ENCODE results near the gene RNF112. TPM values are rescaled to one million over a fixed set of nuclear protein-coding genes. Genes with fewer than 3 reads are reported as not detected.
A peak's percentile ranks its signal among the peaks of the same experiment; 100 is the strongest.

The RNF112 gene
- total RNA-seq, 1 experiment from 2014 or later, result 0.81 TPM

DNA sequence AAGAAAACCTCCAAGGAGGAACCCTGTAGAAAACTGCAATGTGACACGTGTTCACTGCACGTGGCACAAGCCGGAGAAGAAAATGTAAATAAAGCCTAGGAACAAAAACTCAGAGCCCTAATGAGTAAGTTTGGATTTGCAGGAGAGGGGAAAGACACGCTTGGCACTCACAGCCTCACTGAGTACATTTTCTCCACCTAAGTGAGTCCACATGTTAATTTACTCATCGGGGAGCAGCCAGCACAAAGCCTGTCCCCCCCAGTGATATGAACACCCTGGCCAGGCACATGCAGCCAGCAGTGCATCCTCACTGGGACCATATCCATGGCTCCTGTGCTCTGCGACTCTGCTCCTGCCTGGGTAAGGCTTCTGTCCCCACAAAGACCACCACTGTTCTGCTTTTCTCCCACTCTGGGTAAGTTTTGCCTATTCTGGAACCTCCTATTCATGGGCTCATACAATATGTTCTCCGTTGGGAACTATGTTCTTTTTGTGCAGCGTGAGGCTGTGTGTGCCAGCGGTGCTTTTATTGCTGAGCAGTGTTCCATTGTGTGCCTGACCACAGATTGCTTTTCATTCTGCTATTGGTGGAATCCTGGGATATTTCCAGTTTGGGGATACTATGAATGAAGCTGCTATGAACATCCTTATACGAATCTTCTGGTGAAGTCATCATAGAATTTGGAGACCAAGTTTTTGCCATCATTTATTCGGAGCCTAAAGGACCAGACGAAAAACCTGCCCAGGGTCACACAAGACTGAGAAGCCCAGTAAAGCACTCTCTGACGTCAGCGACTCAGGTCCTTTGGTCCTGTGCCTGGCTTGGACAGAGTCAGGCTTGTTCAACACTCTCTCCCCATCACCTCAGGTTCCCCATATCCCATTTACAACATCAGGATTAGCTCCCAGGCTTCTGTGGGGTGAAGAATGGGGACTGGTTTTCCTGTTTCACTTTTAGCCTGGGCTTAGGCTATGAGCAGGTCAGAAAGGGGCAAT, 53.3 kb downstream of the RNF112 start:
- Histone ChIP-seq H3K18ac (ENCODE audit: insufficient read length, low read depth, low read length) (no peak overlapping the region), H2BK12ac (ENCODE audit: insufficient read length, low read depth, low read length) (no peak overlapping the region), H3K4ac (ENCODE audit: low read depth, low read length) (no peak overlapping the region), H3K4me1 (ENCODE audit: insufficient read depth, low read length) (peaks cover 19% of the 10 kb centered on the region), H3K14ac (ENCODE audit: insufficient read depth, low read length) (no peak overlapping the region), H4K8ac (replicated peaks; ENCODE audit: insufficient read length, low read depth, low read length) (no peak overlapping the region), H4K20me1 (ENCODE audit: control insufficient read depth, insufficient read depth, insufficient read length) (no peaks in the 10 kb centered on the region), H4K5ac (ENCODE audit: insufficient read length, low read depth, low read length) (no peak overlapping the region), H3K4me2 (ENCODE audit: insufficient read depth, insufficient read length, low read length) (no peak overlapping the region), H4K91ac (ENCODE audit: insufficient read length, low read depth, low read length) (no peak overlapping the region), H3K9me3 (ENCODE audit: control insufficient read depth, low read depth, low read length) (no peaks in the 10 kb centered on the region), H3K23me2 (ENCODE audit: insufficient read length, low read depth, low read length, poor library complexity, severe bottlenecking) (peaks cover 3% of the 10 kb centered on the region), H3K9ac (ENCODE audit: extremely low read depth, insufficient read length, low read length) (no peak overlapping the region), H3K23ac (ENCODE audit: insufficient read length, low read depth, low read length) (no peak overlapping the region), H2BK120ac (ENCODE audit: low read depth, low read length, poor library complexity, severe bottlenecking) (no peak overlapping the region), H2AFZ (ENCODE audit: low read length) (no peak overlapping the region), H2BK15ac (ENCODE audit: low read depth, low read length) (no peak overlapping the region), H3K27me3 (ENCODE audit: insufficient read depth, low read length) (no peaks in the 10 kb centered on the region), H3K79me2 (ENCODE audit: insufficient read depth, low read length) (no peaks in the 10 kb centered on the region), H2AK5ac (ENCODE audit: insufficient read length, low read length) (no peak overlapping the region), H3K56ac (ENCODE audit: insufficient read length, low read depth, low read length) (no peak overlapping the region), H2BK5ac (ENCODE audit: insufficient read length, low read length) (no peak overlapping the region), H3T11ph (ENCODE audit: low read length) (no peak overlapping the region), H3K27ac (ENCODE audit: insufficient read length, low read depth, low read length) (no peak overlapping the region), H3K79me1 (ENCODE audit: insufficient read depth, low read depth, low read length, poor library complexity, severe bottlenecking) (no peaks in the 10 kb centered on the region), H2BK20ac (ENCODE audit: low read depth, low read length, poor library complexity, severe bottlenecking) (no peak overlapping the region)
- Mint-ChIP-seq H3K36me3 (ENCODE audit: insufficient read depth in 1 of 3, low read depth in 3 of 3) (0 out of 7 replicates have a peak, but pooled peaks cover 0 to 2% (median 0%) of the 10 kb centered on the region in 3 experiments), H3K27me3 (ENCODE audit: low read depth) (no peaks in the 10 kb centered on the region; the same call in 1 of the 2 replicates), H3K9me3 (no peaks in the 10 kb centered on the region; a peak in 1 of 5 replicates), H3K4me3 (no peak overlapping the region), H3K27ac (no peak overlapping the region), H3K4me1 (peaks cover 63 to 75% of the 10 kb centered on the region in 2 experiments)
- no CpG with 5 or more reads among the region's 14 CpGs for WGBS (ENCODE audit: extremely low coverage, insufficient read length, low lambda C conversion rate)
- TF ChIP-seq, protein P1, sequence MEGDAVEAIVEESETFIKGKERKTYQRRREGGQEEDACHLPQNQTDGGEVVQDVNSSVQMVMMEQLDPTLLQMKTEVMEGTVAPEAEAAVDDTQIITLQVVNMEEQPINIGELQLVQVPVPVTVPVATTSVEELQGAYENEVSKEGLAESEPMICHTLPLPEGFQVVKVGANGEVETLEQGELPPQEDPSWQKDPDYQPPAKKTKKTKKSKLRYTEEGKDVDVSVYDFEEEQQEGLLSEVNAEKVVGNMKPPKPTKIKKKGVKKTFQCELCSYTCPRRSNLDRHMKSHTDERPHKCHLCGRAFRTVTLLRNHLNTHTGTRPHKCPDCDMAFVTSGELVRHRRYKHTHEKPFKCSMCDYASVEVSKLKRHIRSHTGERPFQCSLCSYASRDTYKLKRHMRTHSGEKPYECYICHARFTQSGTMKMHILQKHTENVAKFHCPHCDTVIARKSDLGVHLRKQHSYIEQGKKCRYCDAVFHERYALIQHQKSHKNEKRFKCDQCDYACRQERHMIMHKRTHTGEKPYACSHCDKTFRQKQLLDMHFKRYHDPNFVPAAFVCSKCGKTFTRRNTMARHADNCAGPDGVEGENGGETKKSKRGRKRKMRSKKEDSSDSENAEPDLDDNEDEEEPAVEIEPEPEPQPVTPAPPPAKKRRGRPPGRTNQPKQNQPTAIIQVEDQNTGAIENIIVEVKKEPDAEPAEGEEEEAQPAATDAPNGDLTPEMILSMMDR (conservative IDR thresholded peaks at IDR 0.05), result no peak
- peak; percentile 24 for DNase-seq

Other genes with a start within 250 kb of the RNF112 start
- 53.2 and 57.8 TPM in 2 replicates for gene EPN2, start 173.9 kb upstream of the RNF112 start, total RNA-seq (2021)
- 27.4 and 30.4 TPM in 2 replicates for gene B9D1, start 48.5 kb upstream of the RNF112 start, total RNA-seq (2021)
- 43.8 and 45.5 TPM in 2 replicates for gene MAPK7, start 32.7 kb upstream of the RNF112 start, total RNA-seq (2021)
- gene MFAP4, start 24.0 kb upstream of the RNF112 start, total RNA-seq (2021), result 1.5 and 2.0 TPM in 2 replicates
- 2.0 and 4.0 TPM in 2 replicates for gene SLC47A1, start 122.6 kb downstream of the RNF112 start, total RNA-seq (2021)
- gene ALDH3A2, start 237.5 kb downstream of the RNF112 start, total RNA-seq (2021), result 94.2 and 100 TPM in 2 replicates

Measured in H9 (cell line).